Activated CD8-positive, alpha-beta memory T cell treated with anti-CD3 and anti-CD28 coated beads, Interleukin-2, amount 50 U/mL, for 48 hours (primary cell): Measurements from ENCODE around the gene ADGRF1.
"Not testable (repeated sequence)": the region's sequence is repeated elsewhere in the genome, so short reads cannot be mapped to it uniquely, and the experiment has no call there.

ENCODE experiments used
- DNase-seq: peaks from one replicate; pipeline ENCODE4 v3.0.0-alpha.2; 2020

ADGRF1 gene

GRCh38 chr6:47061309-47062300 is 19.5 kb upstream of the ADGRF1 start:
- DNase-seq: no peak

DNA sequence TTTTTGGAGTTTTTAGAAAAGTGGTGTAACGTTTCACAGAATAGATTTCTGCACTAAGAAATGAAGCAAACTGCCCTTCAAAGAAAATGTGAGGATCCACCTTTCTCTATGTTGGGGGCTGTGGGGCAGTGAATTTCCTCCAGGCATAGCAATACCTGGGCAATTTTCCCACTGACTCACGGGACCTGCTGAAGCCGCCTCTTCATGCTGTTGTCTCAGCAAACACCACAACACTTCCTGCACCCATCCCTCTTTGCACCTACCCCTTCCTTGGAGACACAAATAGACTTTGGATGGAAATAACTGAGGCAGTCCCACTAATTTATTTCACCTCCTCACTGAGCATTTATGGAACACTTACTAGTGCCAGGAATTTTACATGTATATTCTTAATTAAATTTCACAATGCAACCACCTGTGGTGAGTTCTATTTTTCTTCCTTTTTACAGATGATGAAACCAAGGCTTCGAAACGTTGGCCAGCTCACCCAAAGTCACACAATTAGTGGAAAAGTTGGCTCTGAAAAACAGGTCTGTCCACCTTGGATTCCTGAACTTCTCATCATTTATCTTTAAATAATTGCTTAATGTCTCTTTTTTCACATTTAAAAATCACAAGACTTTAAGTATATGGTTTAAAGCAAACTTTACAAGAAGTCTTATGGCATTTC is 17.2 kb upstream of the ADGRF1 start:
- no peak for DNase-seq

DNA sequence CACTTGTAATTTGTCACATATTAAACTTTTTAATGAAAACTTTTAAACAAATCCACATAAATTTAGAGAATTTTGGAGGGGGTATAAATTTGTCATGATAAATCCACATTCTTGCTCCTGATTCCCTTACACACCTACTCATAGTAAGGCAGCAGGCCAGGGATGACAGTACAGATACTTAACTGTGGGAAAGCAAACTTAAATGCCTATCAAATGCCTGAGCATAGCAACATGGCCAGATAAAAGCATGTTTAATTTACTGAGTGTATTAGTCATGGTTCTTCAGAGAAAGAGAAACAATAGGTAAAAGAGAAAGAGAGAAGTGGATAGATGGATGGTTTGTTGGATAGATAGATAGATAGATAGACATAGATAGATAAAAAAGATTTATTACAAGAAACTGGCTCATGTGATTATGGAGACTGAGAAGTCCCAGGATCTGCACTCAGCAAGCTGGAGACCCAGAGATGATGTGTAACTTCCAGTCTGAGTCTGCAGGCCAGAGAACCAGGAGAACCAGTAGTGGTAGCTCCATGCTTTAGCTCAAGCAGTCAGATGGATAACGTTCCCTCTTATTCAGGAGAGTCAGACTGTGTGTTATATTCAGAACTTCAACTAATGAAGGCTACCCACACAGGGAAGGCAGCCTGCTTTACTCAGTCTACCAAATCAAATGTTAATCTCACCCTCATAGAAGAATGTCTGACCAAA is 15.9 kb upstream of the ADGRF1 start:
- DNase-seq: no peak

GRCh38 chr6:47056832-47057231 is 14.7 kb upstream of the ADGRF1 start:
- DNase-seq: no peak

GRCh38 chr6:47054302-47054701 is 12.2 kb upstream of the ADGRF1 start:
- DNase-seq: not testable (repeated sequence)

DNA sequence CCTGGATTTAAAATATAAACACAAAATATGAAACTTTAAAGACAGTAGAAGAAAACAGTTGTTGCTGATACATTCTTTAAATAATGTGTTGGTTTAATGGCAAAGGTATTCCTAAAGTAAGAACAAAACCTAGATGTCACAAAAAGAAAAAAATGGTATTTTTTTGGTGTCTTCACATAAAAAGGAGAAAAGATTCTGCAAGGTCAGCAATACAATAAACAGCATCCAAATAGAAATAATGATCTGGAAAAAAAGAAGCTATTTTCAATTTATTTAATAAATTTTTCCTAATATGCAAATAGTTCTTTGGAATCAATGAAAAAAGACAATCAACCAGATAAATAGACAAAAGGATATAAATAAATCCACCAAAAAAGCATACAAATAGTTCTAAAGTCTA is 6.5 kb upstream of the ADGRF1 start:
- DNase-seq: no peak

GRCh38 chr6:47047479-47048407 is 5.6 kb upstream of the ADGRF1 start:
- no peak for DNase-seq

- no peak for DNase-seq
Measured at GRCh38 chr6:47047097-47047478, 5.0 kb upstream of the ADGRF1 start.

GRCh38 chr6:47044397-47044796 is 2.3 kb upstream of the ADGRF1 start:
- no peak for DNase-seq

DNA sequence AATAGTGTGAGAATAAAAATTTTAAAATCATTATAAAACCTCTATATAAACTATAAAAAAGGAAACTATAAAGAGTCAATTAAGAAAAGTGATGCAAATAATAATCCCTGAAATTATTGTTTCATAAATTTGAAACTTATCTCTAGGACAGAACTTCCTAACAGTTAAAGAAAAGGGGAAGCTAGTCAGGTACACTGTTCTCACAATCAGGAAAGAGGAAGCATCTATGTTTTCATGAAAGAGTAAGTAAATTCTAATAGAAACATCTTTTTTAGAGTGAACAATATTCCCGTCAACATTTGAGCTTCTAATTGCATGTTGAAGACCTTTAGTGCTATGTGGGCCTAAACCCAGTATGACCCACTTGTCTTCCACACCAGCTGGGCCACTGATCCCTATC is 1.2 kb upstream of the ADGRF1 start:
- no peak for DNase-seq

DNA sequence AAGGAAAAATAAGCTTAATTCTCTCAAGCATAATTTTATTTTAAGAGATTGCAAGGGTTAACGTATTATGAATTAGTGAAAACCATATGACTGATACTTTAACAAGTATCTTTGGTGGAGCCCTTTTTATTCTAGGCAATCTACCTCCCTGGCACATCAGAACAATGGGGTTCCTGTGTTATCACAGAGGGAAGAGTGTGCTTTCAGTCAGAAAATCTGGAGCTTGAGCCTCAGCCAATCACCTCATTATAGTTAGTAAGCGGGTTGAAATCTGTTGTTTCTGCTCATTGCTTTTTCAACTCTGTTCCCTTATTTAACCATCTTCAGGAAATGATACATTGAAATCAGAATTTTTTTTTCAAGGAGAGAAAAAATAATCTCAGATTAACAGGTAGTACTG is 391 bp downstream of the ADGRF1 start:
- DNase-seq: no peak

- no peak for DNase-seq
Measured at GRCh38 chr6:47034926-47035325, 7.2 kb downstream of the ADGRF1 start.

DNA sequence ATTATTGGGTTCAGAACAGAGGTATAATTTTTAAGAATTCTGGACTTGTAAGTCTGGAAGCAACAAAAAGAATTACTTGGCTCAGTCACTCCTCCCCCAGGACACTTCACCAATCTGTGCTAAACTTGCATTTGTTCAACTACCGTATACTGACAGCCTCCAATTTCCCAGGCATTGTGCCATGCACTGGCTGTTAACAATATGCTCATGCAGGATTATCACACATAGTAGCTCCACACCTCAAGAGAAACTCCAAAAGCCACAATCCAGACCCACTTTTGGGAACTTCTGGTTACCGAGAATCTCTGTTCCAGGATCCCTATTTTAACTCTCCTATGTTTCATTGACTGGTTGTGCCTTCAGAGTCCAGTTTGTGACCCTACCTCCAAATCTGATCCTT is 7.7 kb downstream of the ADGRF1 start:
- no peak for DNase-seq

GRCh38 chr6:47032974-47033765 is 9.0 kb downstream of the ADGRF1 start:
- no peak for DNase-seq

DNA sequence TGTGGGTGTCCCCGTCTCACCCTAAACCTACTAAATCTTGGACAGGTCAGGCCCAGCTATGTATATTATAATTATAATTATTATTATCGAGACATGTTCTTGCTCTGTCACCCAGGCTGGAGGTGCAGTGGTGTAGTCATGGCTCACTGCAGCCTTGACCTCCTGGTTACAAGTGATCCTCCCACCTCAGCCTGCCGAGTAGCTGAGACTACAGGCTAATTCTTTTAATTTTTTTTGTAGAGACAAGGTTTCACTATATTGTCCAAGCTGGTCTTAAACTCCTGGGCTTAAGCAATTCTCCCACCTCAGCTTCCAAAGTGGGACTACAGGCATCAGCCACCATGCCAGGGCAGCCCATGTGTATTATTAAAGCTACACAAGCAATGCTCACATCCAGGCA is 10.5 kb downstream of the ADGRF1 start:
- DNase-seq: no peak

- DNase-seq: no peak
Measured at GRCh38 chr6:47029865-47030561, 12.1 kb downstream of the ADGRF1 start.

GRCh38 chr6:47028835-47029360 is 13.2 kb downstream of the ADGRF1 start:
- no peak for DNase-seq

DNA sequence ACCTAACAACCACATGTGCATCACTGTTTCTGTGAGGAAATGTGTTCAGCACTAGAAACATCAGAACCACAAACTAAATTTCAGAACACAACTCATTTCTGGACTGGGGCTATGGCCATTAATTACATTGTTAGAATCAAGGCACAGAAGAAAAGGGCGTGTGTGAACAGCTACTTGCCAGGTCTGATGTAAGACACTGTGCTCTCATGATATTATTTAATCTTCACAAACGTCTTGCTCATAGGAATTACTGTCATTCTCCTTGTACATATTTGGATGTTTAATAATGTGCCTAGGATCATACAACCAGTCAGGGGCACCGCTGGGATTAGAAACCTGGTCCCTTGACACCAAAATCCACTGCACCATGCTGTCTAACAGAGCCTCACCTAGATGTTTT is 14.8 kb downstream of the ADGRF1 start:
- no peak for DNase-seq

DNA sequence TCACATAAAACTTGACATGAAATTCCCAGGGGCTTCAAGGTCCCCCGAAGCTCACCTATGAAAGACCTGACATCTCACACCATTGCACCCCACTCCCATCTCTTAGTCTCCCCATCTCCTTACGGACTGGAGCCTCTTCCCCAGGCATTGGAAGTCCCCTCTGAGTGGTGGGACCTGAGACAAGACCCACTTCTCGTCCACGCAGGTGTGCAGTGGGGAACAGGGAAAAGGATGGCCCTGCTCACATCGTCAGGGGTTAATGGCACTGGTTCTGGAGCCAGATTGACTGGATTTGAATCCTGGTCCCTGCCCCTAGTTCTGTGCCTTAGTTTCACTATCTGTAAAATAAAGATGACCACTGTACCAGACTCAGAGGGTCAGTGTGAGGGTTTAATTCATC is 15.5 kb downstream of the ADGRF1 start:
- DNase-seq: no peak

- no peak for DNase-seq
Measured at GRCh38 chr6:47023573-47023972, 18.6 kb downstream of the ADGRF1 start.

GRCh38 chr6:47022191-47022590 is 19.9 kb downstream of the ADGRF1 start:
- DNase-seq: no peak
